ENCODE data around the gene ZNF70.

Gene ZNF70

DNA sequence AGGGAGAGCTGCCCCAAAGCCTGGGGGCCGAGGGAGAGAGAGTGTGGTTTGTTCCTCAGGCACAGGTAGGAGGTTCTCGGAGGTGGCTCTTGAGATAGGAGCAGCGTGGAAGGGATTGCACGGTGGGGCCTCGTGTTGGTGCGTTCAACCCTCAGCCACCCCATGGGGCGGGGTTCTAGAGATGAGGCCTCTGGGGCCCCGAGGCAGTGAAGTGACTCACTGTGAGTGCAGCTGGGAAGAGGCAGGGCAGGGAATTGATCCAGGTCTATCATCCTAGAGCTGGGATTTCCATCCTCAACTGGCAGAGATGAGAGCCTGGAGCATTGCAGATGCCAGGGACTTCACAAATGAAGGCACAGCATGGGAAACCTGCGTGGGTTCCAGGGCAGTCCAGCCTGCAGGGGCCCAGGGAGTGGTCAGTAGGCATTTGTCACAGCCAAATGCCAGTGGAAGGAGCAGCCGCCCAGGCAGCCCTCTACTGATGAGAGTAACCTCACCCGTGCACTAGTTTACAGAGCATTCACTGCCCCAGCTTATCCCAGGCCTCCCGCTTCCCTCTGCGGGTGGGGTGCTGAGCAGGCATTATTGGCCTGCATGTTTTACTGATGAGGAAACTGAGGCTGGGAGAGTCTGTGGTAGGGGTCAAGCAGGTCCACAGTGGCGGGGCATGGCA lies 30.7 kb upstream of the ZNF70 start:
- Histone ChIP-seq H3K79me2 (ENCODE audit: insufficient read depth, low read length) (no peaks in the 10 kb centered on the region), H2AFZ (ENCODE audit: low read length) (no peak overlapping the region), H3K9me3 (ENCODE audit: low read length) (no peaks in the 10 kb centered on the region), H3F3A (ENCODE audit: insufficient read depth, low read length) (no peaks in the 10 kb centered on the region), H3K4me3 (ENCODE audit: low read depth, low read length, poor library complexity, severe bottlenecking) (no peak overlapping the region), H3K27me3 (ENCODE audit: insufficient read depth, low read length) (0 out of 2 replicates have a peak, but pooled peaks cover 4% of the 10 kb centered on the region), H3K27ac (ENCODE audit: low read depth, low read length, poor library complexity, severe bottlenecking) (no peak overlapping the region), H3K9ac (ENCODE audit: low read length) (no peak overlapping the region), H3K4me1 (ENCODE audit: insufficient read depth, low read length, severe bottlenecking) (peaks cover 6% of the 10 kb centered on the region), H4K20me1 (ENCODE audit: insufficient read depth, low read length) (no peaks in the 10 kb centered on the region), H3K4me2 (ENCODE audit: low read length) (no peak overlapping the region), H3K36me3 (ENCODE audit: insufficient read depth, low read length) (no peaks in the 10 kb centered on the region), H3K9me2 (ENCODE audit: low read depth, low read length) (no peaks in the 10 kb centered on the region)
- TF ChIP-seq, protein P1, sequence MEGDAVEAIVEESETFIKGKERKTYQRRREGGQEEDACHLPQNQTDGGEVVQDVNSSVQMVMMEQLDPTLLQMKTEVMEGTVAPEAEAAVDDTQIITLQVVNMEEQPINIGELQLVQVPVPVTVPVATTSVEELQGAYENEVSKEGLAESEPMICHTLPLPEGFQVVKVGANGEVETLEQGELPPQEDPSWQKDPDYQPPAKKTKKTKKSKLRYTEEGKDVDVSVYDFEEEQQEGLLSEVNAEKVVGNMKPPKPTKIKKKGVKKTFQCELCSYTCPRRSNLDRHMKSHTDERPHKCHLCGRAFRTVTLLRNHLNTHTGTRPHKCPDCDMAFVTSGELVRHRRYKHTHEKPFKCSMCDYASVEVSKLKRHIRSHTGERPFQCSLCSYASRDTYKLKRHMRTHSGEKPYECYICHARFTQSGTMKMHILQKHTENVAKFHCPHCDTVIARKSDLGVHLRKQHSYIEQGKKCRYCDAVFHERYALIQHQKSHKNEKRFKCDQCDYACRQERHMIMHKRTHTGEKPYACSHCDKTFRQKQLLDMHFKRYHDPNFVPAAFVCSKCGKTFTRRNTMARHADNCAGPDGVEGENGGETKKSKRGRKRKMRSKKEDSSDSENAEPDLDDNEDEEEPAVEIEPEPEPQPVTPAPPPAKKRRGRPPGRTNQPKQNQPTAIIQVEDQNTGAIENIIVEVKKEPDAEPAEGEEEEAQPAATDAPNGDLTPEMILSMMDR (IDR thresholded peaks at IDR 0.05; ENCODE audit: low read length), result no peak
- TF ChIP-seq EZH2 (IDR thresholded peaks at IDR 0.05; ENCODE audit: borderline replicate concordance, low read length), result no peak

- H3K9ac ChIP-seq (ENCODE audit: low read length), result no peak overlapping the region
- TF ChIP-seq EZH2 (IDR thresholded peaks at IDR 0.05; ENCODE audit: borderline replicate concordance, low read length), result no peak
- TF ChIP-seq, protein P1 (IDR thresholded peaks at IDR 0.05; ENCODE audit: low read length), result no peak
- H3K4me3 ChIP-seq (ENCODE audit: low read depth, low read length, poor library complexity, severe bottlenecking), result no peak overlapping the region
- H3K27ac ChIP-seq (ENCODE audit: low read depth, low read length, poor library complexity, severe bottlenecking), result no peak overlapping the region
- no peaks in the 10 kb centered on the region for H3K9me2 ChIP-seq (ENCODE audit: low read depth, low read length)
- 0 out of 2 replicates have a peak, but pooled peaks cover 4% of the 10 kb centered on the region for H3K27me3 ChIP-seq (ENCODE audit: insufficient read depth, low read length)
- no peaks in the 10 kb centered on the region for H3K9me3 ChIP-seq (ENCODE audit: low read length)
- no peaks in the 10 kb centered on the region for H3K79me2 ChIP-seq (ENCODE audit: insufficient read depth, low read length)
- H2AFZ ChIP-seq (ENCODE audit: low read length), result no peak overlapping the region
- H3F3A ChIP-seq (ENCODE audit: insufficient read depth, low read length), result no peaks in the 10 kb centered on the region
- no peak overlapping the region for H3K4me2 ChIP-seq (ENCODE audit: low read length)
- no peaks in the 10 kb centered on the region for H3K36me3 ChIP-seq (ENCODE audit: insufficient read depth, low read length)
- H4K20me1 ChIP-seq (ENCODE audit: insufficient read depth, low read length), result no peaks in the 10 kb centered on the region
- peaks cover under 1% of the 10 kb centered on the region for H3K4me1 ChIP-seq (ENCODE audit: insufficient read depth, low read length, severe bottlenecking)
These were observed 30.2 kb upstream of the ZNF70 start for GRCh38 chr22:23781065-23781464.

DNA sequence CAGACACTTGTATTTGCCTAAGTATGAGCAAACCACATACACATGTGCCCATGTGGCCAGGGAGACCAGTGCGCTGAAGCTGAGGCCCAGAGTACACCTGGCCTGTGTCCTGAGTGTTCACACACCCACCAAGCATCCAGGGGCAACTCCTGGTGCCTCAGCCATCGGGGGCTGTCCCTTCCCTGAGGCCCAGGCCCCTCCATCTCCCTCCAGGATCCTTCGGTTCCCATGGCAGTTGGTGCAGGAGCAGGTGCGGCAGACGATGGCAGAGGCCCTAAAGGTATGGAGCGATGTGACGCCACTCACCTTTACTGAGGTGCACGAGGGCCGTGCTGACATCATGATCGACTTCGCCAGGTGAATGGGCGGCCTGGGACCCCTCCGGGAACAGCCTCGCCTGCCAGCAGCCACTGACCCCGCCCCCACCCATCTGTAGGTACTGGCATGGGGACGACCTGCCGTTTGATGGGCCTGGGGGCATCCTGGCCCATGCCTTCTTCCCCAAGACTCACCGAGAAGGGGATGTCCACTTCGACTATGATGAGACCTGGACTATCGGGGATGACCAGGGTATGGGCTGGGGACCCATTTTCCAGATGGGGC lies 29.3 kb upstream of the ZNF70 start:
- H3K36me3 ChIP-seq (ENCODE audit: insufficient read depth, low read length), result no peaks in the 10 kb centered on the region
- no peaks in the 10 kb centered on the region for H3K79me2 ChIP-seq (ENCODE audit: insufficient read depth, low read length)
- no peaks in the 10 kb centered on the region for H3K9me2 ChIP-seq (ENCODE audit: low read depth, low read length)
- no peaks in the 10 kb centered on the region for H3K4me1 ChIP-seq (ENCODE audit: insufficient read depth, low read length, severe bottlenecking)
- no peaks in the 10 kb centered on the region for H3F3A ChIP-seq (ENCODE audit: insufficient read depth, low read length)
- no peak overlapping the region for H3K4me3 ChIP-seq (ENCODE audit: low read depth, low read length, poor library complexity, severe bottlenecking)
- no peak overlapping the region for H2AFZ ChIP-seq (ENCODE audit: low read length)
- H3K9ac ChIP-seq (ENCODE audit: low read length), result no peak overlapping the region
- no peaks in the 10 kb centered on the region for H3K9me3 ChIP-seq (ENCODE audit: low read length)
- no peaks in the 10 kb centered on the region for H4K20me1 ChIP-seq (ENCODE audit: insufficient read depth, low read length)
- H3K27ac ChIP-seq (ENCODE audit: low read depth, low read length, poor library complexity, severe bottlenecking), result no peak overlapping the region
- H3K4me2 ChIP-seq (ENCODE audit: low read length), result no peak overlapping the region
- TF ChIP-seq, protein P1 (IDR thresholded peaks at IDR 0.05; ENCODE audit: low read length), result no peak
- TF ChIP-seq EZH2 (IDR thresholded peaks at IDR 0.05; ENCODE audit: borderline replicate concordance, low read length), result no peak
- H3K27me3 ChIP-seq (ENCODE audit: insufficient read depth, low read length), result 0 out of 2 replicates have a peak, but pooled peaks cover 4% of the 10 kb centered on the region
